Thyroid gland (tissue), 4 donors: ENCODE measurements around the gene SATB1. TPM values are rescaled to one million over a fixed set of nuclear protein-coding genes. Genes with fewer than 3 reads are reported as not detected.
A peak's percentile ranks its signal among the peaks of the same experiment; 100 is the strongest.
"Not testable (repeated sequence)": the region's sequence is repeated elsewhere in the genome, so short reads cannot be mapped to it uniquely, and the experiment has no call there.

ENCODE experiments used
- DNase-seq, 2 donors: peaks; one replicate each; pipeline ENCODE4 v3.0.0-alpha.2; 2019
- H3K27ac ChIP-seq, 3 donors: fragments of 200-600 bp; sonication (generic); 1 replicate in 2 of 3; 2 replicates in 1 of 3; pipeline ENCODE4 v1.5.1; 2016 to 2019; ENCODE audit warnings: mild to moderate bottlenecking in 1 of 3, moderate library complexity in 1 of 3
- H3K27me3 ChIP-seq: fragments of 200-600 bp; sonication (generic); one replicate; pipeline ENCODE4 v1.5.1; 2019
- H3K36me3 ChIP-seq, 2 donors: fragments of 200-600 bp; sonication (generic); one replicate each; pipeline ENCODE4 v1.5.1; 2016 to 2019
- H3K4me1 ChIP-seq, 2 donors: fragments of 200-600 bp; sonication (generic); one replicate each; pipeline ENCODE4 v1.5.1; 2017 to 2019
- H3K4me3 ChIP-seq, 3 donors: fragments of 200-600 bp; sonication (generic); replicated peaks in 1 of 3; 1 replicate in 2 of 3; 2 replicates in 1 of 3; pipeline ENCODE4 v1.5.1; 2016; ENCODE audit warnings: mild to moderate bottlenecking in 1 of 3
- H3K9me3 ChIP-seq: fragments of 200-600 bp; sonication (generic); one replicate; pipeline ENCODE4 v1.5.1; 2017
- CTCF ChIP-seq, 6 experiments: fragments of 200-600 bp in 3 of 6; fragments of 450-650 bp in 3 of 6; sonication (generic) in 3 of 6; IDR thresholded peaks; one replicate each; pipeline ENCODE4 v1.5.1; 2016 to 2019; ENCODE audit warnings: antibody characterized with exemption in 6 of 6, mild to moderate bottlenecking in 2 of 6, inconsistent platforms in 1 of 6, moderate library complexity in 1 of 6
- POLR2A ChIP-seq, 2 donors: fragments of 450-650 bp; IDR thresholded peaks; one replicate each; pipeline ENCODE4 v1.6.1; 2017; ENCODE audit warnings: antibody characterized with exemption in 2 of 2, mild to moderate bottlenecking in 2 of 2, moderate library complexity in 1 of 2
- WGBS, 2 donors: methylation state at CpG; one replicate each; pipeline ENCODE4 v1.1.5; 2017; 5-methylcytosine and 5-hydroxymethylcytosine counted together
- intact Hi-C: fragments of 100-400 bp; cut with DNase I; formaldehyde crosslinking; loops from one replicate; pipeline ENCODE4 v1.15.1; 2023
- total RNA-seq, 4 donors: library from RNA; depleted of rRNA; stranded (reverse); fragments of >200 nt; gene quantifications; one replicate each; pipeline ENCODE4 v1.2.3, GENCODE V29; 2016

The SATB1 gene
- total RNA-seq, result 100 to 1,000 TPM in 1 of 4 donors, 10 to 100 TPM in 3; 45.4 to 115 (median 64.4) TPM

DNA sequence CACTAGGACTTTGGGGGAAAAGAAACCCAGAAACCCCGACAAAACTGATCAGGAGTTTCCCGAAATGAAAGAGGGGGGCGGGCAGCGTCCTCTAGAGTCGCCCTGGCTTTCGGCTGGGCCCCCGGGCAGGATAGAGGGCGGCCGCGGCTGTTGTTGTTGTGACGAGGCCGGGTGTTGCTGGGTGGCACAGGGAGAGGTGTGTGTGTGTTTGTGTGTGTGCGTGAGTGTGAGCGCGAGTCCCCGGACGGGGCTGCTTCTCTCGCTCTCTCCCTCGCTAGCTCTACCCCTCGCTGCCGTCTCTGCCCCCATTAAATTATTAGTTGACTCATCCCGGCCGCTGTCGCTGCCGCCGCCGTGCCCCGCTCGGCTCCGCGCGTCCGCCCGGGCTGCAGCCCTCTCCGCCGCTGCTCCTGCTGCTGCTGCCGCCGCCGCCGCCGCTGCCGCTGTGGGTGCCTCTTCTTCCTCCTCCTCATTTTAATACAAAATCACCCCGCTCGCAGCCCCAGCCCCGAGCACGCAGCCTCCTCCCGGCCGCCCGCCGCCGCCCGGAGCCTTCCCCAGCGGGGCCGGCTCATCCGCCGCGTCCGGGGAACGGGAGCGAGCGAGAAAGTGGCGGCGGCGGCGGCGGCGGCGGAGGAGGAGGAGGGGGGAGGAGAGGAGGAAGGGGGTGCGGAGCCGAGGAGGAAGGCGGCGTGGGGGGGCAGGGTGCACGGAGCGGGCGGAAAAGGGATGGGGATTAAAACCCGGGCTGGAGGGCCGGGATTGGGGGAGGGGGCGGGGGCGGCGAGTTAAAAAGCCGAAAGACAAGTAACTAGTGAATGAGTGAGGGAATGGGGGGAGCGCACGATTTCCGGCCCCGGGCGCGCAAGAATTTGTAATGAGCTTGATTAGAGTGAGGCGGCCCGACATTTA, at the start of gene SATB1:
TSS of gene SATB1 (minus strand) at position 611 of the 912 bp plus-strand sequence. CDS start 4,372 bp downstream, outside the sequence.
- TF ChIP-seq CTCF (IDR thresholded peaks at IDR 0.05), result no peak
- TF ChIP-seq POLR2A (IDR thresholded peaks at IDR 0.05), result peak in 1 of 2 donors; percentile 59
- no peaks in the 10 kb centered on the region for H3K36me3 ChIP-seq
- DNase-seq, result peak; percentile 90 to 92
- 1% methylated on average over 62 to 71 of the region's 89 CpGs for WGBS, 2 donors
- peak within 1 kb of the TSS; percentile 72 to 88 (median 82) for H3K4me3 ChIP-seq
- H3K9me3 ChIP-seq, result no peaks in the 10 kb centered on the region
- H3K27me3 ChIP-seq, result no peaks in the 10 kb centered on the region
- peak within 1 kb of the TSS; percentile 85 to 94 (median 88) for H3K27ac ChIP-seq
- intact Hi-C loops, result no loop called here
- H3K4me1 ChIP-seq, result peaks cover 11% of the 10 kb centered on the region in 2 donors

DNA sequence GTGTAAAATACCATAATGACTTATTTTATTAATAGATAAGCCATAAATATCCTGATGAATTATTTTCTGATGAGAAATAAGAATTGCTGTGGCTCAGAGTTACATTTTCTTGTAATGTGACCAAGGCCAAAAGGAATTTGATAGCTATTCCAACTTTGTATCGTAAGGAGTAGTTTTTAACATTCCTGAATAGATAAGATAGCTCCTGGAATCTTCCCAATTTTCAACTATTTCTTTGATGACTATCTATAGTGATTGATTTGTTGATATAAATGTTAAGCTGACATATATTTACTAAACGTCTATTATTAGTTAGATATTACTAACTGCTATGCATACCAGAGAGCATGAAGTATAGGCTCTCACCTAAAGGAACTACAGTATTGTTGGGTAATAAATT, 49.1 kb upstream of the SATB1 start:
- intact Hi-C loops, result no loop called here
- Histone ChIP-seq H3K4me1 (no peaks in the 10 kb centered on the region), H3K27me3 (no peaks in the 10 kb centered on the region), H3K9me3 (no peaks in the 10 kb centered on the region), H3K27ac (no peak overlapping the region), H3K36me3 (no peaks in the 10 kb centered on the region), H3K4me3 (no peak overlapping the region)
- WGBS, 2 donors, result 78 to 81% methylated on average over 2 of the region's 2 CpGs
- DNase-seq, result no peak
- no peak for TF ChIP-seq CTCF (IDR thresholded peaks at IDR 0.05)
- TF ChIP-seq POLR2A (IDR thresholded peaks at IDR 0.05), result no peak

- 76 to 92% methylated on average over 1 of the region's 1 CpG for WGBS, 2 donors
- no peak for DNase-seq
These were observed 44.6 kb upstream of the SATB1 start for GRCh38 chr3:18469775-18470174.

DNA sequence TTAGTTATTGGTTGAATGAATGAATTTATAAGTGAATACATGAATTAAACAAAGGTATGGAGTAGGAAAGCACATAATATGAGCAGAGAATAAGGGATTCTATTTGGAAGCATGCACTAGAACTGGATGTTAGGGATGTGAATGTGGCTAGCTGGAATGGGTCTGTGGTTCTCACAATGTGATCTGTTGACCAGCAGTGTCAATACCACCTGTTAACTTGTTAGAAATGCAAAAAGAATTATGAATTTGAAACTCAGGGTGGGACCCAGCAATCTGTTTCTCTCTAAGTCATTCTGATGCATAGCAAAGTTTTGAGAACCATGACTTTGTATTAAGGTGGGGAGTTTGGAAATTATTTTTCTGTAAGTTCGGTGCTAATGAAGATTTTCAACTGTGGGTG, 41.0 kb upstream of the SATB1 start:
- intact Hi-C loops, result no loop called here
- WGBS, 2 donors, result 97 to 100% methylated on average over 1 of the region's 1 CpG
- no peak for DNase-seq
- no peak for TF ChIP-seq CTCF (IDR thresholded peaks at IDR 0.05)
- TF ChIP-seq POLR2A (IDR thresholded peaks at IDR 0.05), result no peak
- Histone ChIP-seq H3K27ac (no peak overlapping the region), H3K27me3 (no peaks in the 10 kb centered on the region), H3K9me3 (no peaks in the 10 kb centered on the region), H3K4me3 (no peak overlapping the region), H3K4me1 (no peaks in the 10 kb centered on the region), H3K36me3 (no peaks in the 10 kb centered on the region)

More at GRCh38 chr3:18469775-18470174, 44.6 kb upstream of the SATB1 start:
- H3K27me3 ChIP-seq, result no peaks in the 10 kb centered on the region
- H3K27ac ChIP-seq, result no peak overlapping the region
- intact Hi-C loops, result no loop called here
- H3K9me3 ChIP-seq, result no peaks in the 10 kb centered on the region
- no peaks in the 10 kb centered on the region for H3K4me1 ChIP-seq
- H3K36me3 ChIP-seq, result no peaks in the 10 kb centered on the region
- no peak overlapping the region for H3K4me3 ChIP-seq
- no peak for TF ChIP-seq POLR2A (IDR thresholded peaks at IDR 0.05)
- TF ChIP-seq CTCF (IDR thresholded peaks at IDR 0.05), result no peak

DNA sequence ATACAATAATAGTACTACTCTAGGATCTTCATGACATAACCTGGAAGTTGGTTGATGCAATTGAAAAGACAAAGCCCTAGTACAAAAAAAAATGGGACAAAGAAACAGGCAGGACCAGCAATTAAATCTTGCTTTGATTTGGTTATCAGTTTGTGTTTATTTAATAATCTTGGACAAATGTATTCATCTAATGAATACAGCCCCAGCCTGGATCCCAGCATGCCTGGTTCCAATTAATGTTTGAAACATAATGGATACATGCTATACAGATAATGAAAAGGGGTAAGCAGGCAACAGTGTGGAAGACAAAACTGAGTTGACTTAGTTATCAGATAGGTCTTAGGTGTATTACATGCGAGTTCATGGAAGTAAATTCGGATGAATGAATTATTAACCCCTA, 29.6 kb upstream of the SATB1 start:
- no peaks in the 10 kb centered on the region for H3K27me3 ChIP-seq

GRCh38 chr3:18449618-18450017, 24.5 kb upstream of the SATB1 start:
- intact Hi-C loops, H3K4me3 ChIP-seq, H3K36me3 ChIP-seq, H3K4me1 ChIP-seq, H3K27me3 ChIP-seq, H3K9me3 ChIP-seq, DNase-seq, H3K27ac ChIP-seq: not testable (repeated sequence)
- WGBS, 2 donors, result 94 to 96% methylated on average over 6 of the region's 6 CpGs

More for the DNA sequence above, 29.6 kb upstream of the SATB1 start:
- TF ChIP-seq CTCF (IDR thresholded peaks at IDR 0.05) (no peak), POLR2A (IDR thresholded peaks at IDR 0.05) (no peak)
- Histone ChIP-seq H3K27ac (no peak overlapping the region), H3K4me1 (no peaks in the 10 kb centered on the region), H3K4me3 (no peak overlapping the region), H3K9me3 (no peaks in the 10 kb centered on the region), H3K36me3 (no peaks in the 10 kb centered on the region)
- intact Hi-C loops, result no loop called here
- WGBS, 2 donors, result 95 to 96% methylated on average over 2 of the region's 2 CpGs
- no peak for DNase-seq
